Activated effector memory CD4-positive, alpha-beta T cell treated with Interleukin-2 at 50 U/mL for 16 hours (primary cell): ENCODE results near the gene TSEN34.
A peak's percentile ranks its signal among the peaks of the same experiment; 100 is the strongest.
"Not testable (repeated sequence)": the region's sequence is repeated elsewhere in the genome, so short reads cannot be mapped to it uniquely, and the experiment has no call there.

ENCODE experiments used
- DNase-seq: peaks from one replicate; pipeline ENCODE4 v3.0.0-alpha.2; 2020

The TSEN34 gene

GRCh38 chr19:54189145-54189734, 1.9 kb upstream of the TSEN34 start, which contains the start of gene MBOAT7:
Gene MBOAT7 (minus strand): TSS chr19:54189580. CDS start chr19:54188508, 1,072 bp downstream.
- no peak for DNase-seq

GRCh38 chr19:54189735-54190502, 1.2 kb upstream of the TSEN34 start:
- DNase-seq = peak; percentile 100

DNA sequence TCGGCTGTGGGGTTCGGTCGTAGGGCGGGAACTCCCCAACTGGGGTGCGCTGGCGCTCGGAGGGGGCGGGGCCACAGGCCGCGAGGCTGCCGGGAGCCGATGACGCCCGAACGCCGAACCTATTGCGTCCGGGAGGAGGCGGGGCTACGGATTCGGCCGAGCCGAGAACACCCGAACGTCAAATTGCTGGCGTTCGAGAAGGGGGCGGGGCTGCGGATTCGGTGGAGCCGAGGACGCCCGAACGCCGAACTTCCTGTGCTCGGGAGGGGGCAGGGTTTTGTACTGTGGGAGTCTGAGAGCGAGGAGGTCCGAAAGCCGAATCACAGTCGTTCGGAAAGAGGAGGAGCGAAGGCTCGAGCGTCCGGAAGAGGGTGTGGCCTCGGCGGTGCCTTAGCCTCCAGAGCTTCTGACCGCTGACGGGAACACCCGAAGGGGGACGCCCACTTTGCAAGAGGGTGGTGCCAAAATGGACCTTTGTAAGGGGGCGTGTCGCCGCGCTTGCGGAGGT, 551 bp upstream of the TSEN34 start:
- peak; percentile 100 for DNase-seq

DNA sequence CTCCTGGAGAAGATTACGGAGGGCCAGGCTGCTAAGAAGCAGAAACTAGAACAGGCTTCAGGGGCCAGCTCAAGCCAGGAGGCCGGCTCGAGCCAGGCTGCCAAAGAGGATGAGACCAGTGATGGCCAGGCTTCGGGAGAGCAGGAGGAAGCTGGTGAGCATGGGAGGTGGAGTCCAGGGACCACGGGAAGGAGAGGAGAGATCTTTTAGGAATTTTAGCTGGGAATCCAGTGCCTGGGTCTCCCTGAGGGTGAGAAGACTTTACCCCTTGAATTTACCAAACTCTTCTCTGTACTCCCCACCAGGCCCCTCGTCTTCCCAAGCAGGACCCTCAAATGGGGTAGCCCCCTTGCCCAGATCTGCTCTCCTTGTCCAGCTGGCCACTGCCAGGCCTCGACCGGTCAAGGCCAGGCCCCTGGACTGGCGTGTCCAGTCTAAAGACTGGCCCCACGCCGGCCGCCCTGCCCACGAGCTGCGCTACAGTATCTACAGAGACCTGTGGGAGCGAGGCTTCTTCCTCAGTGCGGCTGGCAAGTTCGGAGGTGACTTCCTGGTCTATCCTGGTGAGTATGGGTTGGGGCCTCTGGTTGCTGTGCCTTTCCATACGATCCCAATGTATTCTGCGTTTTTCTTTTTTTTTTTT, 824 bp downstream of the TSEN34 start:
- DNase-seq = no peak

GRCh38 chr19:54193011-54193410, 1.9 kb downstream of the TSEN34 start:
- no peak for DNase-seq

- not testable (repeated sequence) for DNase-seq
These were observed 3.4 kb downstream of the TSEN34 start for GRCh38 chr19:54194463-54194862.

- no peak for DNase-seq
These were observed 5.4 kb downstream of the TSEN34 start for GRCh38 chr19:54196536-54196935.

GRCh38 chr19:54197121-54197520, 6.0 kb downstream of the TSEN34 start:
- DNase-seq = no peak

GRCh38 chr19:54199401-54199800, 8.3 kb downstream of the TSEN34 start:
- no peak for DNase-seq

- DNase-seq = no peak
These were observed 10.1 kb downstream of the TSEN34 start for GRCh38 chr19:54201172-54201701.

DNA sequence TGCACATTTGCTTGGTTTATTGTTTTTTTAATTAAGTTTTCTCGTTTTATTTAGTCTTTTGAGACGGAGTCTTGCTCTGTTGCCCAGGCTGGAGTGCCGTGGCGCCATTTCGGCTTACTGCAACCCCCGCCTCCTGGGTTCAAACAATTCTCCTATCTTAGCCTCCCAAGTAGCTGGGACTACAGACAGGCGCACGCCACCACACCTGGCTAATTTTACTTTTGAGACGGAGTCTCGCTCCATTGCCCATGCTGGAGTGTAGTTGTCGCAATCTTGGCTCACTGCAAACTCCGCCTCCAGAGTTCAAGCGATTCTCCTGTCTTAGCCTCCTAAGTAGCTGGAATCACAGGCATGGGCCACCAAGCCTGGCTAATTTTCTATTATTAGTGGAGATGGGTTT, 10.9 kb downstream of the TSEN34 start:
- DNase-seq = no peak

DNA sequence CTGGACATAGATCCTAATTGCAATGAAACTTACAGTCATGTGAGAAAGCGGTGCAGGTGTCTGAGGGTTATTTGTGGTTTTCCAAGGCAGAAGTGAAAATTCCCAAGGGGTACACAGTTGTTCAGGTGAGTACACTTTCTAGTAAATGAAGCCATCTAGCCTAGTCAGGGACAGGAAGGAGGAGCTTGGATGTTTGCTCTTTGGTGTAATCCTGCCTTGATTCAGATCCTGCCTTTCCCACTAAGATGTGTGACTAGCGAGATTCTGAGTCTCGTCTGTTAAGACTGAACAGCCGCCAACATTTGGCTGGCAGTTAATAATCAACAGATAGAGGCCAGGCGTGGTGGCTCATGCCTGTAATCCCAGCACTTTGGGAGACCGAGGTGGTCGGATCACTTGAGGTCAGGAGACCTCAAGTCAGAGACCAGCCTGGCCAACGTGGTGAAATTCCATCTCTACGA, 12.1 kb downstream of the TSEN34 start:
- DNase-seq = no peak

- no peak for DNase-seq
These were observed 13.8 kb downstream of the TSEN34 start for GRCh38 chr19:54204767-54205468.

- DNase-seq = no peak
These were observed 15.1 kb downstream of the TSEN34 start for GRCh38 chr19:54206030-54206830.

GRCh38 chr19:54206831-54207177, 15.7 kb downstream of the TSEN34 start:
- no peak for DNase-seq

DNA sequence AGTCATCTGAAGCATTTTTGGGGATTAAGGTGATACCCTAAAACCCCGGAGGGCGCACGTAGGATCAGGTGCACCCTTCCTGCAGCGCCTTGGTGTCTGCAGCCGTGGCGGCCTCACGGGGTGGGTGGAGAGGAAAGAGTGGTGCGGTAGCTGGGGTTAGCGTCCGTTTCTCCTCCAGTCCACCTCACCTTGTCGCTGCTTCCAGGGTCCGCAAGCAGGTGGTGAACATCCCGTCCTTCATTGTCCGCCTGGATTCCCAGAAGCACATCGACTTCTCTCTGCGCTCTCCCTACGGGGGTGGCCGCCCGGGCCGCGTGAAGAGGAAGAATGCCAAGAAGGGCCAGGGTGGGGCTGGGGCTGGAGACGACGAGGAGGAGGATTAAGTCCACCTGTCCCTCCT, 16.1 kb downstream of the TSEN34 start:
- not testable (repeated sequence) for DNase-seq

- DNase-seq = no peak
These were observed 16.5 kb downstream of the TSEN34 start for GRCh38 chr19:54207676-54207982.

GRCh38 chr19:54207983-54208783, 17.1 kb downstream of the TSEN34 start:
- DNase-seq = no peak

DNA sequence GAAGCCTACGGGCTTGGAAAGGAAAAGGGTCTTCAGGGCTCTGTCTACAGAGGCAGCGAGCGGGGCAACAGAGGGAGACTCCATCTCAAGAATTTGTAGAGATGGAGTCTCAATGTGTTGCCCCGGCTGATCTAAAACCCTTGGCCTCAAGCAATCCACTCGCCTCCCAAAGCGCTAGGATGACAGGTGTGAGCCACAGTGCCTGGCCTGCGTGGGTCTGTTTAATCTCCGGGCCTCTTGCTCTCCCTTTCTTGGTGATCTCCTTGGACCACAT, 17.6 kb downstream of the TSEN34 start:
- no peak for DNase-seq

DNA sequence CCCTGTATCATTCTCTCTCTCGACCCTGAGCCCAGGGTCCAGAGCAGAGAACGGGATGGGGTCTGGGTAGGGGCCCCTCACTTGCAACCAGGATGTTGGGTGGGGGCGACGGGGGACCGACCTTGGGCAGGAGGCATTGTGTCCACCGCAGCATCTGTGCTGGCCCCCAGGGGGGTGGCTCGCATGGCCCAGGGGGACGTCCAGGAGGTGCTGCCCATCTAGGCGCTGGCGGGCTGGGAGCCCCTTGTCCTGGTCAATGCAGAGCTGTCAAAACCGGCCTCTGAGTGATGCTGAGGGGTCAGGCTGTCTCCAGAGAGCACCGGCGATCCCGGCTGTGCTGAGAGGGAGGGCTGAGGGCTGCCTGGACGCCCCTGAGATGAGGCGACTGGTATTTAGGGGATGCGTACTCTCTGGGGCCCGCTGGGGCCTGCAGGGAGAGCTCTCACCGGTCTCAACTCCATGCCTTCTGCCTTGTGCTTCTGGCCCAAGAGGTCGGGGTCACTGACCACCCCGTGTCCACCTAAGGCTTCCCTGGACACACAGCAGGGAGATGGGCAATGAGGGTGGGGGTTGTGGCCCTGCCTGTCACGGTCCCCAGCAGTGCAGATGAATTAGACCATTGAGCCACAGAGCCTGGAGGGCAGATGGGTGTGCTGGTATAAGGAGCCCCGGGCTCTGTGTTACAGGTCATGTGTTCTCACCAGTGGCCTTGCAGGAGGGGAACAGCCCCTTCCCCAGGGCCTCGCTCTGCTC, 18.1 kb downstream of the TSEN34 start:
- no peak for DNase-seq
